NB4 (cell line): Measurements from ENCODE around the gene AFF3.

Source experiments
- DNase-seq: peaks from one replicate; pipeline ENCODE4 v3.0.0; 2010; ENCODE audit warnings: low read depth
- H3K4me3 ChIP-seq: one replicate; pipeline ENCODE4 v1.5.1; 2011; ENCODE audit warnings: mild to moderate bottlenecking, low read depth, low read length, moderate library complexity
- MYC ChIP-seq: IDR thresholded peaks from 2 replicates; pipeline ENCODE4 v1.6.1; 2011; ENCODE audit warnings: low read depth, low read length
- POLR2A ChIP-seq: IDR thresholded peaks from 2 replicates; pipeline ENCODE4 v1.6.1; 2011; ENCODE audit warnings: mild to moderate bottlenecking; ENCODE audit not compliant: insufficient read length; ENCODE audit errors: extremely low read depth
- TF ChIP-seq, protein P1 (sequence below): IDR thresholded peaks from one replicate; pipeline ENCODE4 v1.5.1; 2012; ENCODE audit warnings: low read depth, low read length
- TF ChIP-seq, protein P2 (sequence below): IDR thresholded peaks from 2 replicates; pipeline ENCODE4 v1.6.1; 2011; ENCODE audit warnings: low read depth, low read length

The AFF3 gene

DNA sequence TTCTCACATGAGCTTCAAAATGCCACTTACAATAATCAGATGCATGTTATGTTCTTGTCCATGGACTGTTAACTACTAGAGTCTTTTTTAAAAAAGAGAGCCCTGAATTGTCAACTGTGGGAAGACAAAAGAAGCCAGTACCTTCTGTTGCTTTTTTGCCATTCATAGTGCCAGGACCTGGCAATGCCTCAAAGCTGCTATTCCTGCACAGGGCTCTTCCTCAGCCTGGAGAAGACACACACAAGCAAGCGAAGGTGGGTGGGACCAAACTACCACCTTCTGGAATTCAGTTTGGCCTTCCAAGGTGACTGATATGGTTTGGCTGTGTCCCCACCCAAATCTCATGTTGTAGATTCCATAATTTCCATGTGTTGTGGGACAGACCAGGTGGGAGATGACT is 160.6 kb downstream of the AFF3 start:
- no peak overlapping the region for H3K4me3 ChIP-seq
- TF ChIP-seq, protein P1, sequence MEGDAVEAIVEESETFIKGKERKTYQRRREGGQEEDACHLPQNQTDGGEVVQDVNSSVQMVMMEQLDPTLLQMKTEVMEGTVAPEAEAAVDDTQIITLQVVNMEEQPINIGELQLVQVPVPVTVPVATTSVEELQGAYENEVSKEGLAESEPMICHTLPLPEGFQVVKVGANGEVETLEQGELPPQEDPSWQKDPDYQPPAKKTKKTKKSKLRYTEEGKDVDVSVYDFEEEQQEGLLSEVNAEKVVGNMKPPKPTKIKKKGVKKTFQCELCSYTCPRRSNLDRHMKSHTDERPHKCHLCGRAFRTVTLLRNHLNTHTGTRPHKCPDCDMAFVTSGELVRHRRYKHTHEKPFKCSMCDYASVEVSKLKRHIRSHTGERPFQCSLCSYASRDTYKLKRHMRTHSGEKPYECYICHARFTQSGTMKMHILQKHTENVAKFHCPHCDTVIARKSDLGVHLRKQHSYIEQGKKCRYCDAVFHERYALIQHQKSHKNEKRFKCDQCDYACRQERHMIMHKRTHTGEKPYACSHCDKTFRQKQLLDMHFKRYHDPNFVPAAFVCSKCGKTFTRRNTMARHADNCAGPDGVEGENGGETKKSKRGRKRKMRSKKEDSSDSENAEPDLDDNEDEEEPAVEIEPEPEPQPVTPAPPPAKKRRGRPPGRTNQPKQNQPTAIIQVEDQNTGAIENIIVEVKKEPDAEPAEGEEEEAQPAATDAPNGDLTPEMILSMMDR, result no peak
- DNase-seq, result no peak

DNA sequence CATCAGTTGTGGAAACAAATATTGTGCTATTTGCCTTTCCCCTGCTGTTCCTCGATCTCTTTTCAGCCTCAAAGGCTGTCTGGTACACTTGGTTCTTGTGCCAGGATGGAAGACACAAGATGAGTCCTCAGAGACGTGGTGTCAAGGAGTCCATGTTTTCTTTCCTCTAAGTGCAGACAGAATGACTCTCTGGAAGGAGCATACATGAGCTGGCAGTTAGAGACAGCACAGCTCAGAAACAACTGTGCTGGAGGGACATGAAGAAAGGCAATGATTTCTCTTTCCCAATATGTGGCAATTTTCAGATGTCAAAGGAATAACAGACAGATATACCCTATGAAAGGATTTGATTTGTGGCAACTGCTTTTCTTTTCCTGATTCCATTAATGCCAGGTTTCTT is 162.2 kb downstream of the AFF3 start:
- DNase-seq, result no peak
- no peak overlapping the region for H3K4me3 ChIP-seq
- TF ChIP-seq MYC (no peak), POLR2A (no peak)
- TF ChIP-seq, protein P2, sequence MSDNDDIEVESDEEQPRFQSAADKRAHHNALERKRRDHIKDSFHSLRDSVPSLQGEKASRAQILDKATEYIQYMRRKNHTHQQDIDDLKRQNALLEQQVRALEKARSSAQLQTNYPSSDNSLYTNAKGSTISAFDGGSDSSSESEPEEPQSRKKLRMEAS, result no peak
- TF ChIP-seq, protein P1, result no peak

DNA sequence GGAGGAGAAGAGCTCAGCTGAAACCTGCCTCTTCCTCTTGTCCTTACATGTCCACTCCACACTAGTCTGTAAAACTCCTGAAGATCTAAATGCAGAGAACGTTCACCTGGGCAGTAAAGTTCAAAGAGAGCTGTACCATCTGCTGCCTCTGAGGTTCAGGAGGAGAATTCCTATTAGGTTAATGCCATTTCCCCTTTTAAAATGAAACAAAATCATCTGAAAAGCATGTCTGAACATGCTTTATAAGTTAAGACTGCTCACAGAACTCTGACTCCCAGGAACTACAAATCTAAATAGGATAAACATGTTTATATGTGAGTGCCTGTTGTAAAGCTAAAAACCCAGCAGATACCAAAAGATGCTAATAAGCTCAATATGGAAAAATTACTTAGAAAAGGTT is 164.4 kb downstream of the AFF3 start:
- TF ChIP-seq POLR2A (no peak), MYC (no peak)
- TF ChIP-seq, protein P1, result no peak
- TF ChIP-seq, protein P2, result no peak
- no peak overlapping the region for H3K4me3 ChIP-seq
- DNase-seq, result no peak

- DNase-seq, result no peak
- TF ChIP-seq, protein P1, result no peak
- TF ChIP-seq POLR2A, result no peak
- TF ChIP-seq, protein P2, result no peak
- no peak for TF ChIP-seq MYC
- H3K4me3 ChIP-seq, result no peak overlapping the region
Observed at GRCh38 chr2:99975386-99975785, 167.0 kb downstream of the AFF3 start.

GRCh38 chr2:99974682-99975375 is 167.6 kb downstream of the AFF3 start:
- TF ChIP-seq, protein P2, result no peak
- TF ChIP-seq, protein P1, result no peak
- H3K4me3 ChIP-seq, result no peak overlapping the region
- DNase-seq, result no peak

- DNase-seq, result no peak
Observed at GRCh38 chr2:99974275-99974674, 168.1 kb downstream of the AFF3 start.

More at GRCh38 chr2:99974275-99974674, 168.1 kb downstream of the AFF3 start:
- TF ChIP-seq, protein P2, result no peak
- no peak for TF ChIP-seq MYC
- TF ChIP-seq, protein P1, result no peak
- TF ChIP-seq POLR2A, result no peak
- no peak overlapping the region for H3K4me3 ChIP-seq
